Stimulated activated naive CD4-positive, alpha-beta T cell (primary cell): ENCODE measurements around the gene DAPK2.
A peak's percentile ranks its signal among the peaks of the same experiment; 100 is the strongest.

Source experiments
- DNase-seq, 6 experiments: peaks; one replicate each; lab custom pipeline; 2025; lab: John Stamatoyannopoulos, UW

The DAPK2 gene

DNA sequence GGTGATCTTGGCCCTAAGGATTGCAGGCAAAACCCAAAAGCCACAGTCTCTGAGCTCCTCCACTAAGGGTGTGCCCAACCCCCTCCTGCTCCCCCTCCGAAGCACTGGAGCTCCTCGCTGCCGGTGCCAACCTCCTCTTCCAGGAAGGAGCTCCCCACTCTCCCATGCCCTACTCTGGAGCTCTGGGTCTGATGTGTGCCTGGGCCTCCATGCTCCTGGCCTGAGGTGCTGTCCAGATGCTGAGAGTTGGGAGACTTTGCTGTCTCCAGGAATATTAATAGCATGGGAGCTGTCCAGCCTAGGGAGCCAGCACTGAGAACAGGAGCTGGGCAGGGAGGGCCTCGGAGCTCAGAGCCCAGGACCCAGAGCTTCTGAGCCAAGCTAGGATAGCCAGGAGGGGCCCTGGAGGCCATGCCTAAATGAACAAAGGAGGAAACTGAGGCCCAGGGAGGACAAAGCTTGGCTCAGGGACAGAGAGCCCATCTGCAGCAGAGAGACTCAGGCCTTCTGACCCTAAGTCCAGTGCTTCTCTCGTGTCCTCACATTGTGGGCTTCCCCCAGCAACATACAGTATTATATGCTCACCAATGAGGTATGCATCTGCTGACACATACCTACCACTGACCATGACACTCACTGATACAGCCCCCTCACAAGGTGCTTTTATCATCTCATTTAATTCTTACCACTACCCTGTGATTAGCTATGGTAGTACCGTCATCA lies 175.6 kb downstream of the DAPK2 start:
- DNase-seq: no peak

DNA sequence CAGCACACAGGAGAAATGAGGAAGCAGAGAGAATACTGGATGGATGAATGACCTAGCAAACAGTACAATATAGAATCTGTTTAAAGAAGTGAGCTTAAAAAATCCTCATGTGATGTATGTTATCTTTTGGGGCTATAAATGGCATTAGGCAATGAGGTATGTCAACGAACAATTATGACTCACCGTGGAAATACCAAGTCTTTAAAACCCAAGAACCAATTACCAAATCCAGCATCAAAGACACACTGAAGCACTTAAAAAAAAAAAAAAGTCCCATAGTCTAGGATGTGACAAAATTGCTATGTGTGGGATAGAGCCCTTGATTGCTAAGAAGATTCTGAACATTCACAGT lies 176.3 kb downstream of the DAPK2 start:
- no peak for DNase-seq

DNA sequence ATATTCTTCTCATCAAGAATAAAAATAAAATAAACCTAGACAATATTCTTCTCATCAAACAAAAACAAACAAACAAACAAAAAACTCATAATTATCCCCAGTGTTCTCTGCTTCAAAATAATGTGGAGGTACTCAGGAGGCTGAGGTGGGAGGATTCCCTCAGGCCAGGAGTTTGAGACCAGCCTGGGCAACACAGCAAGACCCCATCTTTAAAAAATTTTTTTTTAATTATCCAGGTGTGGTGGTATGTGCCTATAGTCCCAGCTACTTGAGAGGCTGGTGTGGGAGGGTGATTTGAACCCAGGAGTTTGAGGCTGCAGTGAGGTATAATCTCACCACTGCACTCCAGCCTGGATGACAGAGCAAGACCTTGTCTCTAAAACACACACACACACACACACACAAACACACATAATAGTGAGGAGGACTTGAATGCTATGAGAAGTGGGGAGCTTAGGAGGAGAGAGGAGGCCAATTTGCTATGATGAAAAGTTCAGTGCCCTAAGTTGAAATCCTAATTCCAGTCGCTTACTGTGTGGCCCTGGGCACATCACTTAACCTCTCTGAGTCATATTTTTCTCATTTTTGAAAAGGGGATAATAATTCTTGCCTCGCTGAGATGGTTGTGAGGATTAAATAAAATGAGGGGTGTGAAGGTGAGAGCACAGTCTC lies 176.8 kb downstream of the DAPK2 start:
- DNase-seq: no peak

DNA sequence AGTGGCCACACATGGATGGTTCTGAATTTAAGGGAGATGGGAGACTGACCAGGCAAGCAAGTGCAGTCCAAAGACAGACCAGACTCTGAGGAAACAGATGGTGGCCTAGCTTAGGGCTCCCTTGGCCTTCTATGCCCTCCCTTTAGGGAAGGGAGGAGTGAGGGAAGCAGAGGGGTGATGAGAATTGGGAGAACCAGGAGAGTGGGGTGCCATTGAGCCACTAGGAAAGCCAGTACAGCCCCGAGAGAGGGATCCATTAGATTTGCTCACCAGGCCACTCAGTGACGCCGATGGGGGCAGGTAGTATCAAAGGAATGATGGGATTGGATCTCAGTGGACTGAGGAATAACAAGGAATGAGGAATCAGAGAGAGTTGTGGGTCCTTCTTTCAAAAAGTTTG lies 182.1 kb downstream of the DAPK2 start:
- no peak for DNase-seq

DNA sequence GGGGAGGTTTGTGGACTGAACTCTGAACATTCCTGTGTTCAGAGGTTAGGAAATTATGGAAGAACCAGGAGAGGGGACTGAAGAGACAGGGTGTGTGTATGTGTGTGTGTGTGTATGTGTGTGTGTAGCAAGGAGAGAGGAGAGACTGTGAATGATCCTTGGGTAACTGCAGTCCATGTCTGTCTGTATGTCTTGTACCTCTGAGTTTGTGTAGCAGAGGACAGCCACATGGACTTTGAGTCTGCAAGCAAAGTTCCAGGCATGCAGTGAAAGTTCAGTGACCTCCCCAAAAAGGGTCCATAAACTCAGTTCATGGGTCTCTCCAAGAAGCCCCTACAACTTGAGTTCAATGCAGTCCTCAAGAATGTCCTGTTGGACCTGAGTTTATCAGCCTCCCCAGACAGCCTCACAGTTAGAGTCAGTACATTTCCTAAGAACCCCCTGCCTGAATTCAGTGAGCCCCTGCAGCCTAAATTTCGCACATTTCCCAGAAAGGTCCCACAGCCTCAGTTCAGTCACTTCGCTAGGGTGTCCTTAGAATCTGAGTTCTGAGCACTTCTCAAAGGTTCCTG lies 184.3 kb downstream of the DAPK2 start:
- DNase-seq: no peak

GRCh38 chr15:63860555-63860954 lies 185.7 kb downstream of the DAPK2 start:
- no peak for DNase-seq

GRCh38 chr15:63860155-63860554 lies 186.1 kb downstream of the DAPK2 start:
- peak; percentile 47 to 86 (median 76) for DNase-seq

GRCh38 chr15:63858881-63859280 lies 187.4 kb downstream of the DAPK2 start:
- DNase-seq: peak in 2 of 6 experiments; percentile 16 to 30

DNA sequence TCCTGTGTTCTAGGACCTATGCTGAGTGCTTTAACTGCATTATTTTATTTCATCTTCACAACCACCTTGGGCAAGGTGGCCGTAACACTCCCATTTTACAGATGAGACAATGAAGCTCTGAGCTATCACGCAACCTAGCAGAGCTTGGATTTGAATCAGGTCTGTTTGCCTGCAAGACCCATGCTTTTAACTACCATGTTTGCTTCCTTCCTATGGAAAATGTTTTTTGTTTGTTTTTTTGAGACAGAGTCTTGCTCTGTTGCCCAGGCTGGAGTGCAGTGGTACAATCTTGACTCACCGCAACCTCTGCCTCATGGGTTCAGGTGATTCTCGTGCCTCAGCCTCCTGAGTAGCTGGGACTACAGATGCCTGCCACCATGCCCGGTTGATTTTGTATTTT lies 187.8 kb downstream of the DAPK2 start:
- no peak for DNase-seq

DNA sequence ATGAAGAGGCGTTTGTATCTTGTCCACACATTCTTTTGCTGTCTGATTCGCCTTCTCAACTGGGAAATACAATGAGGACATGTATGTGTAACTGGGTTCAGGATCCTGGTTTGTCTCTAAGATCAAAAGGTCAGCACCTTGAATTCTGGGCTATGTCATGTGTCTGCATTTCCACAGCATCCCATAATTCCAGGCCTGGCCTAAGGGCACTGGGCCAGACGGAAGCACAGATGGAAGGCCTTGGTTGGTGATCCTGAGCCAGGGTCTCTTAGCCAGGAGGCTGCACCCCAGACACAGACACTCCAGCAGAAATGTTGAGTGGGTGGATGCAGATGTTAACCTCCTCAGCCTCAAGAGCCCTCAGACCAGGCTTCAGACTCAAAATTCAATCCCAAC lies 188.8 kb downstream of the DAPK2 start:
- no peak for DNase-seq
